HEK293 (cell line): ENCODE results near the gene TRPV2.
A peak's percentile ranks its signal among the peaks of the same experiment; 100 is the strongest.

Experiments used
- CTCF ChIA-PET: fragments of 350-600 bp; formaldehyde crosslinking; extraction: SDS; loops from one replicate; lab custom pipeline; 2021; ENCODE audit warnings: antibody characterized with exemption; lab: Yijun Ruan, JAX
- POLR2A ChIA-PET: fragments of 300-600 bp; formaldehyde crosslinking; extraction: SDS; loops from one replicate; lab custom pipeline; 2020; ENCODE audit warnings: antibody characterized with exemption, inconsistent platforms; lab: Yijun Ruan, JAX
- H3K27ac ChIP-seq: fragments of 200-500 bp; sonication (Bioruptor generic); 2 replicates; pipeline ENCODE4 v1.5.1; 2014; ENCODE audit warnings: low read depth, low read length, control low read depth, inconsistent platforms; ENCODE audit errors: extremely low read depth
- H3K36me3 ChIP-seq, 2 experiments: fragments of 200-500 bp in 1 of 2; sonication (Bioruptor generic) in 1 of 2; 1 replicate in 1 of 2; 2 replicates in 1 of 2; pipeline ENCODE4 v1.5.1; 2014 to 2017; ENCODE audit warnings: inconsistent platforms in 2 of 2, low read length in 2 of 2; ENCODE audit not compliant: control insufficient read depth in 2 of 2, insufficient read depth in 1 of 2
- H3K4me1 ChIP-seq: fragments of 200-500 bp; sonication (Bioruptor generic); 2 replicates; pipeline ENCODE4 v1.5.1; 2014; ENCODE audit warnings: mild to moderate bottlenecking, low read length, inconsistent platforms; ENCODE audit not compliant: control insufficient read depth, insufficient read depth
- H3K4me3 ChIP-seq: 2 replicates; pipeline ENCODE4 v1.5.1; 2011; ENCODE audit warnings: low read depth, mild to moderate bottlenecking, control low read depth, low read length, moderate library complexity
- H3K9me3 ChIP-seq: fragments of 200-500 bp; sonication (Bioruptor generic); 2 replicates; pipeline ENCODE4 v1.5.1; 2014; ENCODE audit warnings: low read depth, low read length, inconsistent platforms; ENCODE audit not compliant: control insufficient read depth, insufficient read depth
- BCL11A ChIP-seq: fragments of 450-650 bp; formaldehyde crosslinking; IDR thresholded peaks from 2 replicates; pipeline ENCODE4 v1.5.1; 2016; ENCODE audit warnings: low read depth, missing biosample characterization, missing genetic modification characterization
- ELK4 ChIP-seq: IDR thresholded peaks from 2 replicates; pipeline ENCODE4 v1.6.1; 2011; ENCODE audit warnings: mild to moderate bottlenecking, low read depth, low read length, borderline replicate concordance
- MEIS1 ChIP-seq: sonication (generic); formaldehyde crosslinking; IDR thresholded peaks from 2 replicates; pipeline ENCODE4 v1.8.1; 2022; ENCODE audit warnings: missing genetic modification reagents, mild to moderate bottlenecking, borderline replicate concordance
- MYNN ChIP-seq: fragments of 450-650 bp; formaldehyde crosslinking; IDR thresholded peaks from 2 replicates; pipeline ENCODE4 v1.5.1; 2016; ENCODE audit warnings: missing biosample characterization, missing genetic modification characterization, borderline replicate concordance
- MZF1 ChIP-seq: fragments of 450-650 bp; formaldehyde crosslinking; IDR thresholded peaks from 2 replicates; pipeline ENCODE4 v1.5.1; 2017; ENCODE audit warnings: missing biosample characterization, missing genetic modification characterization, borderline replicate concordance
- PRDM1 ChIP-seq: fragments of 450-650 bp; formaldehyde crosslinking; IDR thresholded peaks from 2 replicates; pipeline ENCODE4; 2016; ENCODE audit warnings: missing biosample characterization, missing genetic modification characterization
- PRDM2 ChIP-seq: fragments of 450-650 bp; formaldehyde crosslinking; IDR thresholded peaks from 2 replicates; pipeline ENCODE4 v1.5.1; 2016; ENCODE audit warnings: missing biosample characterization, missing genetic modification characterization, borderline replicate concordance
- SP7 ChIP-seq: fragments of 450-650 bp; formaldehyde crosslinking; IDR thresholded peaks from 2 replicates; pipeline ENCODE4 v1.5.1; 2016; ENCODE audit warnings: missing biosample characterization, missing genetic modification characterization
- ZFHX2 ChIP-seq: fragments of 450-650 bp; formaldehyde crosslinking; conservative IDR thresholded peaks from 2 replicates; pipeline ENCODE4 v1.5.1; 2016; ENCODE audit warnings: missing biosample characterization, missing genetic modification characterization
- ZFP69B ChIP-seq: fragments of 450-650 bp; formaldehyde crosslinking; IDR thresholded peaks from 2 replicates; pipeline ENCODE4 v1.5.1; 2016; ENCODE audit warnings: missing biosample characterization, missing genetic modification characterization
- ZNF121 ChIP-seq: fragments of 450-650 bp; formaldehyde crosslinking; IDR thresholded peaks from 2 replicates; pipeline ENCODE4 v1.5.1; 2016; ENCODE audit warnings: missing biosample characterization, missing genetic modification characterization
- ZNF140 ChIP-seq: fragments of 450-650 bp; formaldehyde crosslinking; IDR thresholded peaks from 2 replicates; pipeline ENCODE4 v1.5.1; 2016; ENCODE audit warnings: missing biosample characterization, missing genetic modification characterization
- ZNF571 ChIP-seq: fragments of 450-650 bp; formaldehyde crosslinking; IDR thresholded peaks from 2 replicates; pipeline ENCODE4 v1.5.0; 2017; ENCODE audit warnings: missing biosample characterization, missing genetic modification characterization
- ZNF596 ChIP-seq: fragments of 450-650 bp; IDR thresholded peaks from 2 replicates; pipeline ENCODE4 v1.5.0; 2018; ENCODE audit warnings: missing biosample characterization, mild to moderate bottlenecking, missing genetic modification characterization, moderate library complexity
- ZNF624 ChIP-seq: fragments of 450-650 bp; formaldehyde crosslinking; IDR thresholded peaks from 2 replicates; pipeline ENCODE4 v1.5.1; 2017; ENCODE audit warnings: missing biosample characterization, missing genetic modification characterization
- ZNF660 ChIP-seq: fragments of 450-650 bp; IDR thresholded peaks from 2 replicates; pipeline ENCODE4 v1.5.1; 2018; ENCODE audit warnings: missing biosample characterization, mild to moderate bottlenecking, missing genetic modification characterization
- ZNF670 ChIP-seq: fragments of 450-650 bp; formaldehyde crosslinking; IDR thresholded peaks from 2 replicates; pipeline ENCODE4 v1.5.1; 2016; ENCODE audit warnings: missing biosample characterization, missing genetic modification characterization, low read depth
- ZSCAN4 ChIP-seq: fragments of 450-650 bp; formaldehyde crosslinking; IDR thresholded peaks from 2 replicates; pipeline ENCODE4 v1.5.1; 2017; ENCODE audit warnings: missing biosample characterization, missing genetic modification characterization

The TRPV2 gene

GRCh38 chr17:16417399-16417798, 2.0 kb downstream of the TRPV2 start:
- no peak for TF ChIP-seq ZNF670
- TF ChIP-seq ZNF596 (tag by site-specific recombination) = no peak
- no peak for TF ChIP-seq BCL11A (tag by site-specific recombination)
- TF ChIP-seq ZNF121 (tag by site-specific recombination) = no peak
- no peak for TF ChIP-seq ELK4
- TF ChIP-seq ZNF624 (tag by site-specific recombination) = no peak
- no peak for TF ChIP-seq MEIS1 (CRISPR knock-in tag)
- TF ChIP-seq ZNF660 (tag by site-specific recombination) = no peak
- no peak for TF ChIP-seq ZSCAN4 (tag by site-specific recombination)
- no peak for TF ChIP-seq PRDM1 (tag by site-specific recombination)
- no peak for TF ChIP-seq ZNF571 (tag by site-specific recombination)
- TF ChIP-seq ZFP69B (tag by site-specific recombination) = no peak
- TF ChIP-seq ZNF140 = no peak
- no peak for TF ChIP-seq SP7 (tag by site-specific recombination)
- TF ChIP-seq MYNN (tag by site-specific recombination) = no peak
- no peak for TF ChIP-seq MZF1 (tag by site-specific recombination)
- Histone ChIP-seq H3K4me1 (peaks cover 11% of the 10 kb centered on the region; the same call in 1 of the 2 replicates), H3K9me3 (no peaks in the 10 kb centered on the region), H3K4me3 (no peak overlapping the region), H3K27ac (no peak overlapping the region), H3K36me3 (no peaks in the 10 kb centered on the region)
- POLR2A ChIA-PET = interaction anchor here (0.5 to 4.2 kb wide), 4 partner anchors 9 to 31 kb away, joined by 3 to 25 read pairs (median 5); no protein-coding TSS in a partner anchor
- CTCF ChIA-PET = interaction anchor here (0.6 to 2.7 kb wide), 4 partner anchors 10 to 53 kb away, joined by 5 to 11 read pairs (median 8); no protein-coding TSS in a partner anchor

DNA sequence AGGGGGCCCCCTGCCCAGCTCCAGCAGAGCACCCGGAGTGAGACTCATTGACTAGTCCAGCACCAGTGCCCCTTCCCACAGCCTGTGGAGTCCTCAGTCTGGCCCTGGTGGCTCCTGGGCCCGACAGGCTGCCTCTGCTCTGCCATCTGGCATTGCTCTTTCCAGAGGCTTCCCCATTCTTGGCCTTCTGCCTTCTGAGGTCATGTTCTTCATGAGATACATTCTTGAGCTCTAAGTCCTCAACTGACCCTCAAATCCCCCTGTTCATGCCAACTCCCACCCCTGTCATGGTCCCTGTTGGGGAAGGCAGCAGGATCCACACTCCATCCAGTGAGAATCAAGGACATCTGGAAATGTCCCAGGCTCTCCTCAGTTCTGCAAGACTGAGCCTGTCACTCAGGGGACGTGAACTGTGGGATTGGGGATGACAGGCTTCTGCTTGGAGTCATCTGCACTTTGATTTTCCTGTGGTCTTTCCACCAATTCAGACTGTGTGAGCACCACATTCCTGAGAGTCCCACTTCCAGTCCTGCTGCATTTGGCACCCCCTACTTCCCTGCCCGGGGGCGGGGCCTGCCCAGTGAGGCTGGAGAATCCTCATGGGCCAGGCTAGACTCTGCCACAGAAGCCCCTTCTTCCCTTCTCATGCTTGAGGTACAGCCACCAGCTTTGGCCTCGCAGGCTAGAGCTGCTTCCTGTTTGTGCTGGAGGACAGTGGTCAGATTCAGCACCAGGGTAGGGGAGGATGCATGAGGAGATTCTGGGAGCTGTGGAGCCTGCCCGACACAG, 2.7 kb downstream of the TRPV2 start:
- H3K9me3 ChIP-seq = no peaks in the 10 kb centered on the region
- peaks cover 11% of the 10 kb centered on the region; the same call in 1 of the 2 replicates for H3K4me1 ChIP-seq
- H3K27ac ChIP-seq = no peak overlapping the region
- TF ChIP-seq ZFHX2 (tag by site-specific recombination) (0 out of 2 replicates have a peak, but pooled peaks have one; percentile 6), PRDM2 (tag by site-specific recombination) (no peak)
- ChIA-PET POLR2A (interaction anchor here (0.6 to 4.2 kb wide), 5 partner anchors 10 to 37 kb away, joined by 5 to 25 read pairs (median 8); partner anchors contain the start of gene UBB), CTCF (interaction anchor here (0.6 to 2.7 kb wide), 4 partner anchors 10 to 171 kb away, joined by 5 to 11 read pairs (median 8); no protein-coding TSS in a partner anchor)
- H3K36me3 ChIP-seq = no peaks in the 10 kb centered on the region
- no peak overlapping the region for H3K4me3 ChIP-seq
